Pancreas (tissue), 10 donors: ENCODE data around the gene DESI1. TPM values are rescaled to one million over a fixed set of nuclear protein-coding genes. Genes with fewer than 3 reads are reported as not detected.

Source experiments
- ATAC-seq, 4 donors: fragments of 200-7000 bp; cut with Tn5 transposase; one replicate each; pipeline versions ENCODE4 v1.8.0 to v1.9.1; 2020; ENCODE audit warnings: mild to moderate bottlenecking in 4 of 4, moderate library complexity in 4 of 4
- DNase-seq, 6 donors: peaks; one replicate each; pipeline ENCODE4 v3.0.0-alpha.2; 2020
- FAIRE-seq: peaks from 2 replicates; lab custom pipeline; 2012; peaks lifted over from hg19 to GRCh38; lab: Jason Lieb, UNC
- H3K27ac ChIP-seq, 4 donors: fragments of 200-600 bp; sonication (generic); 1 replicate in 3 of 4; 2 replicates in 1 of 4; pipeline versions ENCODE4 v1.5.0 to v1.8.0; 2020
- H3K27me3 ChIP-seq, 4 donors: fragments of 200-600 bp; one replicate each; pipeline ENCODE4 v1.8.0; 2021
- H3K36me3 ChIP-seq, 3 donors: fragments of 200-600 bp; sonication (generic) in 1 of 3; one replicate each; pipeline versions ENCODE4 v1.5.0 to v1.8.0; 2020 to 2021
- H3K4me1 ChIP-seq, 3 donors: fragments of 200-600 bp; one replicate each; pipeline ENCODE4 v1.8.0; 2021
- H3K4me3 ChIP-seq, 4 donors: fragments of 200-600 bp; sonication (generic) in 2 of 4; one replicate each; pipeline versions ENCODE4 v1.5.0 to v1.8.0; 2020 to 2021
- H3K9me3 ChIP-seq, 4 donors: fragments of 200-600 bp; one replicate each; pipeline ENCODE4 v1.8.0; 2021
- CTCF ChIP-seq, 4 donors: fragments of 200-600 bp; sonication (generic) in 3 of 4; IDR thresholded peaks; one replicate each; pipeline versions ENCODE4 v1.5.0 to v1.8.0; 2021; ENCODE audit warnings: antibody characterized with exemption in 4 of 4
- WGBS, 2 donors: extraction: QIAGEN DNeasy Blood & Tissue Kit; methylation state at CpG; one replicate each; pipeline ENCODE4 v1.1.7; 2013; 5-methylcytosine and 5-hydroxymethylcytosine counted together
- intact Hi-C, 3 donors: fragments of 100-400 bp; cut with DNase I; formaldehyde crosslinking; loops; one replicate each; pipeline versions ENCODE4 v1.11.1 to v1.14.2; 2022
- polyA plus RNA-seq, 2 donors: library from polyadenylated mRNA; stranded (reverse); fragments of 200-250 nt; gene quantifications; one replicate each; pipeline ENCODE4 v1.2.3, GENCODE V29; 2013
- total RNA-seq, 6 donors: library from RNA; stranded (reverse); fragmentation: NEBNext Ultra II Directional in 4 of 6; extraction: Animal tissue kit (Norgen Biotek cat#: 25700) in 4 of 6; gene quantifications; one replicate each; pipeline versions ENCODE4 v1.2.1 to v1.2.4, GENCODE V29; 2021 to 2023
- donor health status: healthy with polysubstance abuse.
- donor health status: DM: no; HTN: no; CAD: no; lungs with moderate emphysema.
- donor health status: DM: no; HTN: no; CAD: no.
- donor health status: control.
- donor health status: control.
- donor health status: Bipolar disorder and iron deficiency.
- donor health status: DM: yes; HTN: yes; CAD: no.
- donor health status: DM: no; HTN: no; CAD: no.
- donor health status: DM: no; HTN: no; CAD: no.
- donor health status: DM: yes; HTN: yes; CAD: no.

DESI1 gene
- total and polyA plus RNA-seq, 8 donors = 8.2 to 14.8 (median 9.6) TPM

- H3K9me3 ChIP-seq = no peaks in the 10 kb centered on the region
- H3K4me1 ChIP-seq = no peaks in the 10 kb centered on the region
- DNase-seq (no peak), ATAC-seq (no peak), FAIRE-seq (no peak)
- WGBS, 2 donors = 93 to 97% methylated on average over 6 of the region's 6 CpGs
- intact Hi-C loops = no loop called here
- no peaks in the 10 kb centered on the region for H3K27me3 ChIP-seq
- no peaks in the 10 kb centered on the region for H3K36me3 ChIP-seq
- TF ChIP-seq CTCF (IDR thresholded peaks at IDR 0.05) = no peak
- H3K27ac ChIP-seq = no peak overlapping the region
- H3K4me3 ChIP-seq = no peak overlapping the region
These were observed 8.1 kb downstream of the DESI1 start for GRCh38 chr22:41612603-41613306.

- no peak for TF ChIP-seq CTCF (IDR thresholded peaks at IDR 0.05)
- Histone ChIP-seq H3K4me3 (no peak overlapping the region), H3K36me3 (peaks cover 2 to 28% (median 4%) of the 10 kb centered on the region in 3 donors), H3K27me3 (no peaks in the 10 kb centered on the region), H3K27ac (no peak overlapping the region), H3K9me3 (no peaks in the 10 kb centered on the region), H3K4me1 (no peaks in the 10 kb centered on the region)
- ATAC-seq (no peak), FAIRE-seq (no peak), DNase-seq (no peak)
- WGBS, 2 donors = 93 to 98% methylated on average over 3 of the region's 3 CpGs
- intact Hi-C loops = loop anchor here in 1 of 3 donors (10.0 kb wide), 1 partner anchor 64 kb away; the partner anchor contains the start of gene POLR3H
These were observed 12.5 kb downstream of the DESI1 start for GRCh38 chr22:41608386-41608785.

DNA sequence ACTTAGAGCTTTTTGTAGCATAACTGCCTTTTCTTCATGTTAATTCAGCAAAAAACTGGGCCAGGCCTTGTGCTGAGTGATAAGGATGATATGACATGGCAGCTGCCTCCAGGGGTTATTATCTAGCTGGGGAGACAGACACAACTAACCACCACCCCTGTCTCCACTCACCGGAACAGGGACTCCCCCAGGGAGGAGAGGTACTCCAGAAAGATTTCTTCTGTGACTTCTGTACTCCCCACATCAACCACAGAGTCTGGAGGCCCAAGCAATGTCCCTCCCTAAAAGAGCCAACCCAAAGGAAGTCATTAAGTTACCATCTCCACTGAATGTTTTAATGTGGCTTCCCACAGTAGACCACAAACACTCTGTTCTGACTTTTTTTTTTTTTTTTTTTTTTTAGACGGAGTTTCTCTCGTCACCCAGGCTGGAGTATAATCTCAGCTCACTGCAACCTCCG, 16.9 kb downstream of the DESI1 start:
- Histone ChIP-seq H3K27me3 (no peaks in the 10 kb centered on the region), H3K27ac (no peak overlapping the region), H3K4me1 (no peaks in the 10 kb centered on the region), H3K4me3 (no peak overlapping the region), H3K9me3 (no peaks in the 10 kb centered on the region), H3K36me3 (peaks cover 2 to 55% (median 4%) of the 10 kb centered on the region in 3 donors)
- 86 to 89% methylated on average over 4 of the region's 4 CpGs for WGBS, 2 donors
- DNase-seq (no peak), ATAC-seq (no peak), FAIRE-seq (no peak)
- no peak for TF ChIP-seq CTCF (IDR thresholded peaks at IDR 0.05)
- intact Hi-C loops = loop anchor here in 1 of 3 donors (10.0 kb wide), 1 partner anchor 59 kb away; the partner anchor contains the start of gene POLR3H

- FAIRE-seq = no peak
These were observed 19.9 kb downstream of the DESI1 start for GRCh38 chr22:41600976-41601375.

More at GRCh38 chr22:41600976-41601375, 19.9 kb downstream of the DESI1 start:
- H3K9me3 ChIP-seq = no peaks in the 10 kb centered on the region
- intact Hi-C loops = loop anchor here in 1 of 3 donors (10.0 kb wide), 1 partner anchor 56 kb away; the partner anchor contains the start of gene POLR3H
- no peaks in the 10 kb centered on the region for H3K4me1 ChIP-seq
- peaks cover 0 to 46% (median 2%) of the 10 kb centered on the region in 3 donors for H3K36me3 ChIP-seq
- H3K27me3 ChIP-seq = no peaks in the 10 kb centered on the region
- H3K4me3 ChIP-seq = no peak overlapping the region
- ATAC-seq (no peak), DNase-seq (peak in 1 of 6 donors; percentile 32)
- no peak overlapping the region for H3K27ac ChIP-seq
- WGBS, 2 donors = 93% methylated on average over 8 of the region's 8 CpGs
- TF ChIP-seq CTCF (IDR thresholded peaks at IDR 0.05) = no peak
